Measurements from ENCODE around the gene HCN3. TPM values are rescaled to one million over a fixed set of nuclear protein-coding genes. Genes with fewer than 3 reads are reported as not detected.
A peak's percentile ranks its signal among the peaks of the same experiment; 100 is the strongest.

Gene HCN3
- total and polyA plus RNA-seq, 2 of the 13 experiments (the other 11 are each of a cell fraction or from before 2014, with no cell fraction given), result 2.4 to 10.2 TPM

DNA sequence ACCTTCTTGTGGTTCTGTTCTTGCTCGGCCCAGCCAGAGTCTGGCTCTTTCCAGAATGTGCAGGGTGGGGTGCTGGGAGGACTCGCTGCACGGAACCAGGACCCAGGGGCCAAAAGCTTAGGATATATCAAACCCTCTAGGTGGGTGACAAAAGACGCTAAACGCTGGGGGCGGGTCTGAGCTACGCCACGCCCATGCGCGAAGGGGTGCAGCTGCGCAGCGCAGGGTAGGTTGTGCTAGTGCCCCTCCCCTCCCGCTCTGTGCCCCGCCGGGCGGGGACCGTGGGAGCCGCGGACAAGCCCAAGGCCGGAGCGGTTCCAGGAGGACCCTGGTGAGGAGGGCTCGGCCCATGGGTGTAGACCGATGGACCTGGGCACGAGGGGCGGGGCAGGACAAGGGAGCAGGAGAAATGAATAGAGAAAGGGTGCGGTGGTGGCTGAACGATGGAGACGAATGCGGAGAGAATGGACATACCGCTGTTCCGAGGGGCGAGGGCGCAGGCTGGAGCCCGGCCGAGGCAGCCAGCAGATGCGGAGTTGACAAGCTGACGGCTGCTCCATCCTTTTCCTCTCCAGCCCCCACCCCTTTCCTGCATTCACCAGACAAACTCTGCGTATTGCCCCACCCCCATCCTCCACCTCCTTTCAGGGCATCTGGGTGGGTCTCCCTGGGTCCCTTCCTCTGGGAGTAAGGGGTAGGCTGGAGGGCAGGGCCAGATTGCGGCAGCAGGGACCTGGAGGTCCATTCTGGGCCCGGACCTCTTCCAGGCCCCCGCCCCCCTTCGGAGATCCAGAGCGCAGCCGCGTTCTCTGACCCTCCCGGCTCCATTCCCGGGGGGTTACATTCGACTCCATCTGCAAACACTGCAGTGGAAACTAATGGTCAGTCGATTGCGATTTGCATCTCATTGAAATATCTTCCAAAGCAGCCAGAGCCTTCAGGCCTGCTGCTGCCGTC lies 43.7 kb downstream of the HCN3 start, which contains the start of gene RUSC1 (continued):
- TF ChIP-seq, protein P1, sequence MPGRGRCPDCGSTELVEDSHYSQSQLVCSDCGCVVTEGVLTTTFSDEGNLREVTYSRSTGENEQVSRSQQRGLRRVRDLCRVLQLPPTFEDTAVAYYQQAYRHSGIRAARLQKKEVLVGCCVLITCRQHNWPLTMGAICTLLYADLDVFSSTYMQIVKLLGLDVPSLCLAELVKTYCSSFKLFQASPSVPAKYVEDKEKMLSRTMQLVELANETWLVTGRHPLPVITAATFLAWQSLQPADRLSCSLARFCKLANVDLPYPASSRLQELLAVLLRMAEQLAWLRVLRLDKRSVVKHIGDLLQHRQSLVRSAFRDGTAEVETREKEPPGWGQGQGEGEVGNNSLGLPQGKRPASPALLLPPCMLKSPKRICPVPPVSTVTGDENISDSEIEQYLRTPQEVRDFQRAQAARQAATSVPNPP (CRISPR knock-in tag; IDR thresholded peaks at IDR 0.05), result peak; percentile 75; the same call in 1 of the 2 replicates
- TF ChIP-seq MYC (CRISPR knock-in tag; IDR thresholded peaks at IDR 0.05; ENCODE audit: borderline replicate concordance) (0 out of 2 replicates have a peak, but pooled peaks have one; percentile 18), SP2 (CRISPR knock-in tag; IDR thresholded peaks at IDR 0.05) (no peak), AGO1 (IDR thresholded peaks at IDR 0.05; ENCODE audit: low read depth, low read length, poor library complexity, severe bottlenecking) (peak; percentile 97), HOXA3 (CRISPR knock-in tag; IDR thresholded peaks at IDR 0.05) (peak; percentile 61; the same call in 1 of the 2 replicates), AGO2 (optimal IDR thresholded peaks at IDR 0.05; ENCODE audit: low read depth, low read length) (peak; percentile 96), KDM2A (CRISPR knock-in tag; IDR thresholded peaks at IDR 0.05; ENCODE audit: borderline replicate concordance, low read depth) (peak; percentile 37), ZFX (CRISPR knock-in tag; IDR thresholded peaks at IDR 0.05; ENCODE audit: low read depth) (0 out of 2 replicates have a peak, but pooled peaks have one; percentile 16), NFIC (IDR thresholded peaks at IDR 0.05; ENCODE audit: low read length) (no peak), PRMT3 (CRISPR knock-in tag; IDR thresholded peaks at IDR 0.05; ENCODE audit: borderline replicate concordance, low read depth) (0 out of 2 replicates have a peak, but pooled peaks have one; percentile 23), MED8 (CRISPR knock-in tag; IDR thresholded peaks at IDR 0.05; ENCODE audit: insufficient replicate concordance) (no peak), ZNF775 (CRISPR knock-in tag; IDR thresholded peaks at IDR 0.05; ENCODE audit: borderline replicate concordance) (no peak), POLR2A (IDR thresholded peaks at IDR 0.05; ENCODE audit: insufficient read depth in 1 of 2, low read depth in 2 of 2, low read length in 2 of 2) (no peak; a peak in 1 of 4 replicates), HNRNPH1 (optimal IDR thresholded peaks at IDR 0.05; ENCODE audit: low read depth, low read length) (peak; percentile 43), ZNF768 (CRISPR knock-in tag; IDR thresholded peaks at IDR 0.05) (0 out of 2 replicates have a peak, but pooled peaks have one; percentile 16), SMARCC2 (IDR thresholded peaks at IDR 0.05) (no peak)
- TF ChIP-seq, protein P2, sequence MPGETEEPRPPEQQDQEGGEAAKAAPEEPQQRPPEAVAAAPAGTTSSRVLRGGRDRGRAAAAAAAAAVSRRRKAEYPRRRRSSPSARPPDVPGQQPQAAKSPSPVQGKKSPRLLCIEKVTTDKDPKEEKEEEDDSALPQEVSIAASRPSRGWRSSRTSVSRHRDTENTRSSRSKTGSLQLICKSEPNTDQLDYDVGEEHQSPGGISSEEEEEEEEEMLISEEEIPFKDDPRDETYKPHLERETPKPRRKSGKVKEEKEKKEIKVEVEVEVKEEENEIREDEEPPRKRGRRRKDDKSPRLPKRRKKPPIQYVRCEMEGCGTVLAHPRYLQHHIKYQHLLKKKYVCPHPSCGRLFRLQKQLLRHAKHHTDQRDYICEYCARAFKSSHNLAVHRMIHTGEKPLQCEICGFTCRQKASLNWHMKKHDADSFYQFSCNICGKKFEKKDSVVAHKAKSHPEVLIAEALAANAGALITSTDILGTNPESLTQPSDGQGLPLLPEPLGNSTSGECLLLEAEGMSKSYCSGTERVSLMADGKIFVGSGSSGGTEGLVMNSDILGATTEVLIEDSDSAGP (CRISPR knock-in tag; IDR thresholded peaks at IDR 0.05; ENCODE audit: borderline replicate concordance), result peak; percentile 37; the same call in 1 of the 2 replicates
- TF ChIP-seq, protein P3, sequence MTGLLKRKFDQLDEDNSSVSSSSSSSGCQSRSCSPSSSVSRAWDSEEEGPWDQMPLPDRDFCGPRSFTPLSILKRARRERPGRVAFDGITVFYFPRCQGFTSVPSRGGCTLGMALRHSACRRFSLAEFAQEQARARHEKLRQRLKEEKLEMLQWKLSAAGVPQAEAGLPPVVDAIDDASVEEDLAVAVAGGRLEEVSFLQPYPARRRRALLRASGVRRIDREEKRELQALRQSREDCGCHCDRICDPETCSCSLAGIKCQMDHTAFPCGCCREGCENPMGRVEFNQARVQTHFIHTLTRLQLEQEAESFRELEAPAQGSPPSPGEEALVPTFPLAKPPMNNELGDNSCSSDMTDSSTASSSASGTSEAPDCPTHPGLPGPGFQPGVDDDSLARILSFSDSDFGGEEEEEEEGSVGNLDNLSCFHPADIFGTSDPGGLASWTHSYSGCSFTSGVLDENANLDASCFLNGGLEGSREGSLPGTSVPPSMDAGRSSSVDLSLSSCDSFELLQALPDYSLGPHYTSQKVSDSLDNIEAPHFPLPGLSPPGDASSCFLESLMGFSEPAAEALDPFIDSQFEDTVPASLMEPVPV (CRISPR knock-in tag; IDR thresholded peaks at IDR 0.05), result 0 out of 2 replicates have a peak, but pooled peaks have one; percentile 25
- TF ChIP-seq, protein P4, sequence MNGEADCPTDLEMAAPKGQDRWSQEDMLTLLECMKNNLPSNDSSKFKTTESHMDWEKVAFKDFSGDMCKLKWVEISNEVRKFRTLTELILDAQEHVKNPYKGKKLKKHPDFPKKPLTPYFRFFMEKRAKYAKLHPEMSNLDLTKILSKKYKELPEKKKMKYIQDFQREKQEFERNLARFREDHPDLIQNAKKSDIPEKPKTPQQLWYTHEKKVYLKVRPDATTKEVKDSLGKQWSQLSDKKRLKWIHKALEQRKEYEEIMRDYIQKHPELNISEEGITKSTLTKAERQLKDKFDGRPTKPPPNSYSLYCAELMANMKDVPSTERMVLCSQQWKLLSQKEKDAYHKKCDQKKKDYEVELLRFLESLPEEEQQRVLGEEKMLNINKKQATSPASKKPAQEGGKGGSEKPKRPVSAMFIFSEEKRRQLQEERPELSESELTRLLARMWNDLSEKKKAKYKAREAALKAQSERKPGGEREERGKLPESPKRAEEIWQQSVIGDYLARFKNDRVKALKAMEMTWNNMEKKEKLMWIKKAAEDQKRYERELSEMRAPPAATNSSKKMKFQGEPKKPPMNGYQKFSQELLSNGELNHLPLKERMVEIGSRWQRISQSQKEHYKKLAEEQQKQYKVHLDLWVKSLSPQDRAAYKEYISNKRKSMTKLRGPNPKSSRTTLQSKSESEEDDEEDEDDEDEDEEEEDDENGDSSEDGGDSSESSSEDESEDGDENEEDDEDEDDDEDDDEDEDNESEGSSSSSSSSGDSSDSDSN (CRISPR knock-in tag; IDR thresholded peaks at IDR 0.05), result peak; percentile 17; the same call in 1 of the 2 replicates
